ENCODE measurements around the gene DOC2A.

DOC2A gene

DNA sequence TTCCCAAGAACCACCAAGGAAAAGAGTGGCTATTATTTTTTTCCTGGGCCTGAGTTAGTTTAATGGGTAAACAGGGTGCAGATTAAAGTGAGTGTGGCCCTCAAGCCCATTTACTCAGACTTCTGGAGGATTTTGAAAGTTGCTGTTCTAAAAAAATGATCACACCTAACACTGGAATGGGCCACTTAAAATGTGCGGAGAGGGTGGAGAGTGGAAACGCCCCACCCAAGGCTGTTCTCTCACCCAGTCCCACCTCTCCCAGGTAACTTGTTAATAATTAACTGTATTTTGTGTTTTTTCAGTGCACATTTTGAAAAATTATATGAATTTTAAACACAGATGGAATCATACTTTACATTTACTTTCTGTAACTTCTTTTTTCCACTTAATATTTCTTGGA is 20.8 kb downstream of the DOC2A start:
- in situ Hi-C loops (cut with HindIII; ENCODE audit: low sequenced_read_pairs): loop anchor here (5.0 kb wide), 1 partner anchor 62 kb away; a partner anchor contains a TSS

DNA sequence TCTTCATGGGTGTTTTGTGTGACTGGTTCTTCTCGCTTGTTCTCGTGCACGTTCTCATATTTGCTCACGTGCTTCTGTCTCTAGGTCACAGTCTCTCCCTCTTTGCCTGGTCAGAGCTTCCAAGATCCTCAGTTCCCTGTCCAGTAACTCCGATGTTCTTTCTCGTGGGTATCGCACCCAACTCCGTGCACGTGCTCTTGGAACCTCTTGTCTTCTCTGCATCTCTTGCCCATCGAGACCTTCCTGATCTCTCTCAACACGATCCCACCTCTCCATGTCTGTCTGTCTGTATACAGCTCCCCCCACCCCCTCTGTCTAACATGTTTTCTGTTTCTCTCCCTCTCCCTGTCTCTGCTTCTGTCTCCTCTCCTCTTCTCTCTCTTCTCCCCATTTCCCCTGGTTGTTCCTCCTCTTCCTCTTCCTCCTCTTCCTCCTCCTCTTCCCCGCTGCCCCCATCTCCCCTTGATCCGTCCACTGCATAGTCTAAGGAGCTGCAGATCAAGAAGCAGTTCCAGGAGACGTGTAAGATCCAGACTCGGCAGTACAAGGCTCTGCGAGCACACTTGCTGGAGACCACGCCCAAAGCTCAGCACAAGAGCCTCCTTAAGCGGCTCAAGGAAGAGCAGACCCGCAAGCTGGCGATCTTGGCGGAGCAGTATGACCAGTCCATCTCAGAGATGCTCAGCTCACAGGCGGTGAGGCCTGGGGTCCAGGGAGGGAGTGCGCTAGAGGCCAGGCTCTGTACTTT is 21.5 kb downstream of the DOC2A start:
- in situ Hi-C loops (cut with HindIII; ENCODE audit: low sequenced_read_pairs): no loop called here

DNA sequence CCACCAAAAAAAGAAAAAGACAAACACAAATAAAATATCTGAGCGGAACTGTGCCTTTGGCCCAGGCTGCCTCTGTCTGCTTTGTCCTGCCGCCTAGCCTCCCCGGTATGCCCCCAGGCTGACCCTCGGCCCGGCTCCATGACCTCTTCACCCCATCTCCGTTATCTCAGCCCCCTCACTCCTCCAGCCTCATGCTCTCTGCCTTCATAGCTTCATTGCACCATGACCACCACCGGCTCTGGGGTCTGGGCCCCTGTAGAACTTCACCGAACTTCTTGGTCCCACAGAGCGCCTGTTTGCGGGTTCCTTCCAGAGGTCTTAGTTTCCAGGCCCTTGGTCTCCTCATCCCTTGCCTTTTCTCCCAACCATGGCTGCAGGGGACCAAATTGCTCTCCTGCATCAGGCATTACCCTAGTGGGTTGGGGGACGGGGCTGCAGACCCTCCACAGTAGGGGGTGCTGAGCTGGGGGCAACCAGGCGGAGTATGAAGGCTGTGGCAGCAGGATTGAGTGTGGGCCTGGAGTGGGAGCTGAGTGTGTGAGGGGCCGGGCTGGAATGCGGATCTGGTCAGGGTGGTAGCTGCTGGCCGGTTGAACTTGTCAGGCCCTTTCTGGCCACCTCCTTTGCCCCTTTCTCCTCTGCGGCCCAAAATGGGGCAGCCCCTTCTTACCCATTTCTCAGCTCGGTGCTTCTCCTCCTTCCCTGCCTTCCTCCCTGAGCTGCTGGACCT is 22.3 kb downstream of the DOC2A start:
- in situ Hi-C loops (cut with HindIII; ENCODE audit: low sequenced_read_pairs): no loop called here

DNA sequence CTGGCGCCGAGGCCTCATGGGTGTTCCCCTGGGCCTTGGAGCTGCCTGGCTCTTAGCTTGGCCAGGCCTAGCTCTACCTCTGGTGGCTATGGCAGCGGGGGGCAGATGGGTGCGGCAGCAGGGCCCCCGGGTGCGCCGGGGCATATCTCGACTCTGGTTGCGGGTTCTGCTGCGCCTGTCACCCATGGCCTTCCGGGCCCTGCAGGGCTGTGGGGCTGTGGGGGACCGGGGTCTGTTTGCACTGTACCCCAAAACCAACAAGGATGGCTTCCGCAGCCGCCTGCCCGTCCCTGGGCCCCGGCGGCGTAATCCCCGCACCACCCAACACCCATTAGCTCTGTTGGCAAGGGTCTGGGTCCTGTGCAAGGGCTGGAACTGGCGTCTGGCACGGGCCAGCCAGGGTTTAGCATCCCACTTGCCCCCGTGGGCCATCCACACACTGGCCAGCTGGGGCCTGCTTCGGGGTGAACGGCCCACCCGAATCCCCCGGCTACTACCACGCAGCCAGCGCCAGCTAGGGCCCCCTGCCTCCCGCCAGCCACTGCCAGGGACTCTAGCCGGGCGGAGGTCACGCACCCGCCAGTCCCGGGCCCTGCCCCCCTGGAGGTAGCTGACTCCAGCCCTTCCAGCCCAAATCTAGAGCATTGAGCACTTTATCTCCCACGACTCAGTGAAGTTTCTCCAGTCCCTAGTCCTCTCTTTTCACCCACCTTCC is 23.3 kb downstream of the DOC2A start:
- in situ Hi-C loops (cut with HindIII; ENCODE audit: low sequenced_read_pairs): no loop called here

DNA sequence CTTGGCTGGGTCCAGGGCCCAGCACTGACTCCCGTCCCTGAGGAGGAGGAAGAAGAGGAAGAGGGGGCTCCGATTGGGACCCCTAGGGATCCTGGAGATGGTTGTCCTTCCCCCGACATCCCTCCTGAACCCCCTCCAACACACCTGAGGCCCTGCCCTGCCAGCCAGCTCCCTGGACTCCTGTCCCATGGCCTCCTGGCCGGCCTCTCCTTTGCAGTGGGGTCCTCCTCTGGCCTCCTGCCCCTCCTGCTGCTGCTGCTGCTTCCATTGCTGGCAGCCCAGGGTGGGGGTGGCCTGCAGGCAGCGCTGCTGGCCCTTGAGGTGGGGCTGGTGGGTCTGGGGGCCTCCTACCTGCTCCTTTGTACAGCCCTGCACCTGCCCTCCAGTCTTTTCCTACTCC is 23.9 kb downstream of the DOC2A start:
- in situ Hi-C loops (cut with HindIII; ENCODE audit: low sequenced_read_pairs): no loop called here

DNA sequence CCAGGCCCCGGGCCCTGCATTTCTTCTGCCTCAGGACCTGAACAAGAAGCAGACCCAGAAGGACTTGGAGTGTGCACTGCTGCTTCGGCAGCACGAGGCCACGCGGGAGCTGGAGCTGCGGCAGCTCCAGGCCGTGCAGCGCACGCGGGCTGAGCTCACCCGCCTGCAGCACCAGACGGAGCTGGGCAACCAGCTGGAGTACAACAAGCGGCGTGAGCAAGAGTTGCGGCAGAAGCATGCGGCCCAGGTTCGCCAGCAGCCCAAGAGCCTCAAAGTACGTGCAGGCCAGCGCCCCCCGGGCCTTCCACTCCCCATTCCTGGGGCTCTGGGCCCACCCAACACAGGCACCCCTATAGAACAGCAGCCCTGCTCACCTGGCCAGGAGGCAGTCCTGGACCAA is 24.6 kb downstream of the DOC2A start:
- in situ Hi-C loops (cut with HindIII; ENCODE audit: low sequenced_read_pairs): no loop called here

DNA sequence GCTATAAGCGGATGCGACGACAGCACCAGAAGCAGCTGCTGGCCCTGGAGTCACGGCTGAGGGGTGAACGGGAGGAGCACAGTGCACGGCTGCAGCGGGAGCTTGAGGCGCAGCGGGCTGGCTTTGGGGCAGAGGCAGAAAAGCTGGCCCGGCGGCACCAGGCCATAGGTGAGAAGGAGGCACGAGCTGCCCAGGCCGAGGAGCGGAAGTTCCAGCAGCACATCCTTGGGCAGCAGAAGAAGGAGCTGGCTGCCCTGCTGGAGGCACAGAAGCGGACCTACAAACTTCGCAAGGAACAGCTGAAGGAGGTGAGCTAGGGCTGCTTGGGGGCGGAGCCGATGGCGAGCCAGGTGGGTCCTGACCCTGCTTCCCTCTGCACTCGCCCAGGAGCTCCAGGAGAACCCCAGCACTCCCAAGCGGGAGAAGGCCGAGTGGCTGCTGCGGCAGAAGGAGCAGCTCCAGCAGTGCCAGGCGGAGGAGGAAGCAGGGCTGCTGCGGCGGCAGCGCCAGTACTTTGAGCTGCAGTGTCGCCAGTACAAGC is 25.5 kb downstream of the DOC2A start:
- in situ Hi-C loops (cut with HindIII; ENCODE audit: low sequenced_read_pairs): no loop called here

DNA sequence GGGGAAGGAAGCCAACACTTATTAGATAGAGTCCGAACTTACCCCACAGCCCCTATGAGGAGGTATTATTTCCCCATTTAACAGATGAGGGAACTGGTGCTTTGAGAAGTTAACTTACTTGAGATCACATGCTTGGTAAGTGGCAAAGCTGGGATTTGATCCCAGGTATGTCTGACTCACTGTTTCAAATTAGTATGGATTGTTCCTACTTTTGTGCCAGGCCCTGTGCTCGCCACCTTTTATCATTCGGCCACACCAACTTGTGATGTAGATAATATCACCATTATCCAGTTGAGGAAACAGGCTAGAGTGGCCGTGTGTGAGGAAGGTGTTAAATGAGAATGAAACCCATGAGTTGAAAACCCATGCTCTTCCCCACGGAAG is 26.1 kb downstream of the DOC2A start:
- in situ Hi-C loops (cut with HindIII; ENCODE audit: low sequenced_read_pairs): no loop called here

DNA sequence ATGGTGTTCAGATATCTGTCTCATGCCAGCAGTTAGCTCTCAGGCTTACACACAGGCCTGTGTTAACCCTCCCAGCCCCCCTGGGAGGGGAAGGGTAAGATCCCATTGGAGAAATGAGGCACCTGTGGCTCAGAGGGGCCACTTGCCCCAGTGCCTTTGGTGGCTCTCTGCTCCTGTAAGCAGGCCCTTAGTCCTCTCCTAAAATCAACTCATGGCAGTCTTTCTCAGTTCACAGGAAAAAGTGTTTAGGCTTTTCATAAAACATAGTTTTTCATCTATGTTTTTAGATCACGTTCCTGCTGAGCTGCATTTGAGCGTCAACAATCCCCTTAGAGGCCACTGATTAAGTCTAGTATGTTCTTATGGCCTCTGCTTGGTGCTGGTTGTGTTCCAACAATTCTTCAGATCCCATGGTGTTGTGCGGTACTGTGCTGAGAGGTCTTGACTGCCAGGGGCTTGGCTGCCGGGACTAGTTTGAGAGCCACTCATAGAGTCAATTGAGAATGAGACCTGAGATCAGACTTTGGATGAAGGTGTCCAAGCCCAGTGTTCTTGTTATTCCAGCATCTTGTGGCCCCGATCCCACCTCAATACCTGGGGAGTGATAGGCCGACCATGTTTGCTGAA is 26.6 kb downstream of the DOC2A start:
- in situ Hi-C loops (cut with HindIII; ENCODE audit: low sequenced_read_pairs): no loop called here

DNA sequence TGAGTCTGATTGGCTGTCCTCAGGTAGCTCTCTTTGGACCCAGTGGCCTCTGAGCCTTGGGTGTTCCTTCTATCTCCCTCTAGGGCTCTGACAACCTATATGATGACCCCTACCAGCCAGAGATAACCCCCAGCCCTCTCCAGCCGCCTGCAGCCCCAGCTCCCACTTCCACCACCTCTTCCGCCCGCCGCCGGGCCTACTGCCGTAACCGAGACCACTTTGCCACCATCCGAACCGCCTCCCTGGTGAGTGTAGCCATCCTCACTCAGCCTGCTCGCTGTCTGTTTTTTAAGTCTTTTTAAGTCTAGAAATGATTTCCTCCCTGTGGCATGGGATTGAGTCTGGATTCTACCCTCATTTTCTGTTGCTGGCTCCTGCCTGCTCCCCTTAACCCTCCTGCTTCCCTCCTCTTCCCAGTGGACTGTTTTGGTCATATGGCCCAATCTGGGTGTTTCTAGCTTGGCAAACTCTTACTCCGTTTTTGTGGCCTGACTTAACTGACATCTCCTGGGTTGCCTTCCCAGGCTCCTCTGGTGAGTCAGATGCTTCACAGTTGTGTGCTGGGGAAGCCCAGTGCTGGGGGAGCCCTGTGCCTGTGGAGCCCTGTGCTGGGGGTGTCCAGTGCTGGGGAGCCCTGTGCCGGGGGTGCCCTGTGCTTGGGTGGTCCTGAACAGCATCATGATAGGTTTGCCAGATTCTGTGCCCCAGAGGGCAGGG is 27.2 kb downstream of the DOC2A start:
- in situ Hi-C loops (cut with HindIII; ENCODE audit: low sequenced_read_pairs): no loop called here

DNA sequence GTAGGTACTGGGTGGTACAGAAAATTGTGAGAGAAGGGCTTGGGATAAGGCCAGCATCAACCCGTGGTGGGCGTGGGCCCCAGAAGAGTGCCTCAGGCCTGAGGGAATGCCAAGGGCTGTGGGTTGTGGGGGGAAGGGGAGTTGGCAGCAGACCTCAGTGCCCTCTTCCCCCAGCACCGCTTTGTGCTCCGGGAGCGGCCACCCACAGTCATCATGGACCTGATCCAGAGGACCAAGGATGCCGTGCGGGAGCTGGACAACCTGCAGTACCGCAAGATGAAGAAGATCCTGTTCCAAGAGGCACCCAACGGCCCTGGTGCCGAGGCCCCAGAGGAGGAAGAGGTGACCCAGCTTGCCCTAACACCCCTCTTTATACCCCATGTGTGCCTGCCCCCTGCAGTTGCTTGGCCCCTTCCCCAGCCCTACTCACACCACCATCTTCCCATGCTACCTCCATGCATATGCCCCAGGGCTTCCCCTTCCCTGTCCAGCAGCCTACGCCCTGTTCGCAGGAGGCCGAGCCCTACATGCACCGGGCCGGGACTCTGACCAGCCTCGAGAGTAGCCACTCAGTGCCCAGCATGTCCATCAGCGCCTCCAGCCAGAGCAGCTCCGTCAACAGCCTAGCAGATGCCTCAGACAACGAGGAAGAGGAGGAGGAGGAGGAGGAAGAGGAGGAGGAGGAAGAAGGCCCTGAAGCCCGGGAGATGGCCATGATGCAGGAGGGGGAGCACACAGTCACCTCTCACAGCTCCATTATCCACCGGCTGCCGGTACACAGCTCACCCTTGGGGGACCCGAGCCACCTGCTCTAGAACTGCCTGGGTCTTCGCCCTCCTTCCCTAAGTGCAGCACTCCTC is 28.0 kb downstream of the DOC2A start:
- in situ Hi-C loops (cut with HindIII; ENCODE audit: low sequenced_read_pairs): no loop called here

DNA sequence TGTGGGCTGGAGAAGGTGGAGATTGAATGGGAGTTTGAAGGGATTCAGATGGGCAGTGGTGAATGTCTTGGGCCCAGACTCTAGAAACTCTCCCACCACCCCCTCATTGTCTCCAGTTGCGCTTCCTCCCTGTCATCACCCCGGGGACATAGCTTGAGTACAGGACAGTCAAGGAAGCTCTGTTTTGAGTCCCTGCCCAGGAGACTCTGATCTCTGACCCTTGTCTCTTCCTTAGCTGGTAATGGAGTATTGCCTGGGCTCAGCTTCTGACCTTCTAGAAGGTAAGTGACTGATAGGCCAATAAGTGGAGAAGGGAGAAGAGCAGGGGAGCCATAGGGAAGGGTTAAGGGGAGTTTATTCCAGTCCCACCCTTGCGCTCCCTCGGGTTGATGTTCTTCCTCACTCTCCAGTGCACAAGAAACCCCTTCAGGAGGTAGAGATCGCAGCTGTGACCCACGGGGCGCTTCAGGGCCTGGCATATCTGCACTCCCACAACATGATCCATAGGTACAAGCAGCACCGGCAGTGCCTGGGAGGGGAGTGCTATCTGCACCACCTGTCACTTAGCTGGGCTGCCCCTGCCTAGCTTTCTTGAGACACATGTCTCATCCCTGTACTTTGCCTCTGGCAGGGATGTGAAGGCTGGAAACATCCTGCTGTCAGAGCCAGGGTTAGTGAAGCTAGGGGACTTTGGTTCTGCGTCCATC is 32.1 kb downstream of the DOC2A start:
- in situ Hi-C loops (cut with HindIII; ENCODE audit: low sequenced_read_pairs): loop anchor here (10.0 kb wide), 1 partner anchor 174 kb away; the partner anchor contains the start of gene MAZ

DNA sequence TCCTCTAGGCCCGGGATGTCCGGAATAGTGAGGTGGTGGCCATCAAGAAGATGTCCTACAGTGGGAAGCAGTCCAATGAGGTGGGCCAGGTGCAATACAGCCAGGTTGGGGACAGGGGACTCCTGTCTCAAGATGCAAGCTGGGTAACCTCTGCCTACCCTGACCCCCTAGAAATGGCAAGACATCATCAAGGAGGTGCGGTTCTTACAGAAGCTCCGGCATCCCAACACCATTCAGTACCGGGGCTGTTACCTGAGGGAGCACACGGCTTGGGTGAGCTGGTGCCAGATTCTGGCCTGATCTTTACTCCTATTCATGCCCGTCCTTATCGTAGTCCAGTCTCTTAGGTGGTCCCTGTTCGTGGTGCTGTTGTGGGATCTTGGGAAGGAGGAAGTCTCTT is 32.7 kb downstream of the DOC2A start:
- in situ Hi-C loops (cut with HindIII; ENCODE audit: low sequenced_read_pairs): loop anchor here (10.0 kb wide), 1 partner anchor 173 kb away; the partner anchor contains the start of gene MAZ

DNA sequence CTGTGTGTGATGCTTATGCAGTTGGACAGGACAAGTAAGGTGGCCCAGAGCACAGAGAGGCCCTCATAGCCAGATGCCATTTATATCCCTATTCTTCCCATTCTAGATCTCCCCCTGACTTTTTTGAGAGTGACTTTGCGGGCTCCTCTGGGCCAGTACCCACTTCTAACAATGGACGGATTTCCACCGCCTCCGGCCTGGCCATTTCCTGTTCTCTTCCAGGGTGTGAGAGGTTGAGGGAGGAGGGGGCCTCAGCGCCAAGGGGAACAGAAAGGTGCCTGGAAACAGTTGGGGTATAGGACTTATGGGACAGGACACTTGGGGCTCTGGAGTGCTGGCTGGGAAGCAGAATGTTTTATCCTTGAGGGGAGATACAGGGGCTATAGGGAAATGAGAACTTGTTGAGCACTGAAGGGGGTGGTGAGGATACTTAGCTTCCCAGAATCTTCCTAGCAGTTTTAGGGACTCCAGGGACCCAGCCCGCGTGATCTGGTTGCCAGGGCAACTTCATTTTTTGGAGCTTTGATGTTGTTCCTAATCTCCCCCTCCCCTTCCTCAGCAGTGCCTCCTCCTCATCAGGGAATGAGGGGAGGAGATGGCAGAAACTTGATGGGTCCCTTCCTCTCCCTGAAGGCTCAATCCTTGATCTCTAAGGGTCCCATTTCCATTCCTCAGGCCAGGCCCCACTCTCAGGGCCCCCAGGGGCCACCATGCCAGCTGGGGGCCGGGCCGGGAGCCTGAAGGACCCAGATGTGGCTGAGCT is 33.6 kb downstream of the DOC2A start:
- in situ Hi-C loops (cut with HindIII; ENCODE audit: low sequenced_read_pairs): loop anchor here (10.0 kb wide), 1 partner anchor 172 kb away; the partner anchor contains the start of gene MAZ

DNA sequence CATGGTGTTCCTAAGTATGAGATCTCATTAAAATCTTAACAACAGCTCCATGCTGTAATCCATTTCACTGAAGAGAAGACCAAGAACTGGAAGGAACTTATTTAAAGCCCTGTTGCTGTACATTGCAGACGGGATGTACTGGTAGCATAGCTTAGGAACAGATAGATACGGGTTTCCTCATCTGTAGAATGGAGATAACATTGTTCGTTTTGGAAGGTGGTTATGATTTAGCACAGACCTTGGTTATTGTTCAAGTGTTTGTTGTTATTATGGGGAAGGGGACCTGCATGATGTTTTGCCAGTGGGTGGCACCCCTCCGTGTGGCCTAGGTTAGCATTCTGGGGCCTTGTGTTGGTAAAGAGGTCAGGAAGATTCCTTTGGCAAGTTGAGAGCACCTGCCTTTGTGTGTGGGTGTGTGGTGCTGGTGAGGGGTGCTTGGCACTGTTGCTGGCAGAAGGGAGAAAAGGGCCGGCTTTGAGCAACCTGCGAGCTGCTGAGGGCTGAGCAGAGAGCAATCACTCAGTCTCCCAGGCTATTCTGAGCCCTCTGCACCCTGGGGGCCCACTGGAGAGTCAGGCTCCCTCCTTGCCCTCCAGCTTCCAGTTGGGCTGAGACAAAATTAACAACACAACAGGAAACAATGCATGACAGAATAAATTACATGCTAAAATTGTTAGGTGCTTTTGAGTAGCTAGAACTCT is 34.9 kb downstream of the DOC2A start:
- in situ Hi-C loops (cut with HindIII; ENCODE audit: low sequenced_read_pairs): loop anchor here (10.0 kb wide), 1 partner anchor 171 kb away; the partner anchor contains the start of gene MAZ

DNA sequence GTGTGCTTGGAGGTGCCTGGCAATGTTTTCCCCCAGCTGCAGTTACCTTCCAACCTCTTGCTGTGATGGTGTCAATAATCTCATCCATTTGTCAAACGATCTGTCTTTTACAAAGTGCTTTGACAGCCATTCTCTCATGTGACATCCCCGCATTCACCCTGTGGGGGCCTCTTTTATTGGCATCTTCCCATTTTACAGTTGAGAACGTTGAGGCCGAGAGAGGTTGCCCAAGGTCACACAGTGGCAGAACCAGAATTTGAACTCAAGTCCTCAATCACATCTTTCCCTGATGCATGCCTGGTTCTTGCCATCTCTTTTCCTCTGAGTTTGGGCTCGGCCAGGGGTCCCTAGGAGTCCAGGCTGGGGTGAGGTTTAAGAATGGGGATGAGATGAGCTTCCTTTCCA is 35.7 kb downstream of the DOC2A start:
- in situ Hi-C loops (cut with HindIII; ENCODE audit: low sequenced_read_pairs): loop anchor here (10.0 kb wide), 1 partner anchor 170 kb away; the partner anchor contains the start of gene MAZ
